Activated T-helper 2 cell treated with anti-CD3 and anti-CD28 coated beads, Interferon-gamma antibody, Interleukin-2, Interleukin-4, amounts not matched to agents 10 μg/mL and 5 μg/mL and 100 μg/mL, durations not matched to agents 14 hours and 24 hours and 36 hours (primary cell): ENCODE data around the gene TENT5C. TPM values are rescaled to one million over a fixed set of nuclear protein-coding genes. Genes with fewer than 3 reads are reported as not detected.

Source experiments
- DNase-seq: peaks from one replicate; pipeline ENCODE4 v3.0.0; 2021; ENCODE audit warnings: low spot score
- H3K27ac Mint-ChIP-seq: one replicate; pipeline ENCODE4 v1.8.0; 2021; ENCODE audit warnings: mixed read lengths
- H3K27me3 Mint-ChIP-seq: one replicate; pipeline ENCODE4 v1.8.0; 2021; ENCODE audit warnings: low read depth, mixed read lengths
- H3K36me3 Mint-ChIP-seq: one replicate; pipeline ENCODE4 v1.8.0; 2021; ENCODE audit warnings: low read depth, mixed read lengths
- H3K4me1 Mint-ChIP-seq: one replicate; pipeline ENCODE4 v1.8.0; 2021; ENCODE audit warnings: low read depth, mixed read lengths
- H3K4me3 Mint-ChIP-seq: one replicate; pipeline ENCODE4 v1.8.0; 2021; ENCODE audit warnings: low read depth, mild to moderate bottlenecking, moderate library complexity, mixed read lengths
- H3K9me3 Mint-ChIP-seq: one replicate; pipeline ENCODE4 v1.8.0; 2021; ENCODE audit warnings: mixed read lengths
- intact Hi-C: fragments of 100-400 bp; cut with micrococcal nuclease; formaldehyde crosslinking; loops from one replicate; pipeline ENCODE4 v1.15.1; 2023
- total RNA-seq: library from RNA; stranded (reverse); gene quantifications from 2 replicates; pipeline ENCODE4 v1.2.3, GENCODE V29; 2022

TENT5C gene
- total RNA-seq, 1 donor from 2014 or later: 11.2 TPM

GRCh38 chr1:117565745-117566455, 39.9 kb upstream of the TENT5C start:
- Mint-ChIP-seq H3K36me3 (no peaks in the 10 kb centered on the region), H3K27ac (no peak overlapping the region), H3K4me1 (peaks cover 6% of the 10 kb centered on the region), H3K4me3 (no peak overlapping the region), H3K27me3 (peaks cover 15% of the 10 kb centered on the region), H3K9me3 (no peaks in the 10 kb centered on the region)
- no peak for DNase-seq
- intact Hi-C loops: no loop called here

DNA sequence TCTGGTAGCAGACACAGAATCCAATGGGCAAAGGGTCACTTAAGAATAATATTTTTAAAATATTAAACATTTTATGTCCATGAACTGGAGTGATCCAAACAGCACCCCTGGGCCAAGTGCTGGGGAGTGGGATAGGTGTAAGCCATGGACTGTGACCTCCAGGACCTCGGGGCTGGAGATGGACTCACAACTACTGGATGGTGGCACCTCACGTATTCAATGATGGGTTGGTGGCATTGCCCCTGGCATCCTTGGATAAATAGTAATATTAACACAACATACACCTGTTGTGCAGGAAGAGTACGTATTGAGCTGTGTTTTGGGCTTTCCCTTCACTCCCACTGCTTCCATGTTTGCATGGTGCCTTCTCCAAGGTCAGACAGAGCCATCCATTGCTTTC, 39.3 kb upstream of the TENT5C start:
- no peak overlapping the region for H3K27ac Mint-ChIP-seq
- no peaks in the 10 kb centered on the region for H3K36me3 Mint-ChIP-seq
- intact Hi-C loops: no loop called here
- H3K9me3 Mint-ChIP-seq: no peaks in the 10 kb centered on the region
- peaks cover 16% of the 10 kb centered on the region for H3K27me3 Mint-ChIP-seq
- H3K4me3 Mint-ChIP-seq: no peak overlapping the region
- peaks cover 8% of the 10 kb centered on the region for H3K4me1 Mint-ChIP-seq
- no peak for DNase-seq

- Mint-ChIP-seq H3K27ac (no peak overlapping the region), H3K36me3 (no peaks in the 10 kb centered on the region)
- intact Hi-C loops: no loop called here
Measured at GRCh38 chr1:117567435-117567834, 38.4 kb upstream of the TENT5C start.

DNA sequence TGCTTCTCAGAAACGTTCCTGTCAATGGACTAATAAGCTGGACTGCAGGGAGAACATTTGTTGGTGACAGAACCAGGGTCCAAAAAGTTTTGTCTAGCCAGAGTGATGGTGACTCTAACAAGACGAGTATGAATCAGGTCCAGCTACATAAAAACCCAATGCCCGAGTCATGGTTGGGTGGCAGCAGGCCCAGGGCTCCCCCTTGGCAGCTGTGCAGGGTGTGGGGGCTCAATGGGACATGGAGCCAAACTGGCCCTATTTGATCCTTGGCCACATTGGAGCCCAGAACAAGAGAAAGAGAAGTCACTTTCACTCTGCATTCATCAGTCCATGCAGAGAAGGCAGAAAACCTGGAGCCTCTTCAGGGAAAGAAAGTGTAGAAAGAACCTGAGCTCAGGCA, 37.9 kb upstream of the TENT5C start:
- no peaks in the 10 kb centered on the region for H3K36me3 Mint-ChIP-seq
- no peak overlapping the region for H3K4me3 Mint-ChIP-seq
- no peak for DNase-seq
- peaks cover 18% of the 10 kb centered on the region for H3K4me1 Mint-ChIP-seq
- no peak overlapping the region for H3K27ac Mint-ChIP-seq
- H3K9me3 Mint-ChIP-seq: no peaks in the 10 kb centered on the region
- intact Hi-C loops: loop anchor here (1.0 kb wide), 1 partner anchor 22 kb away; no protein-coding TSS in a partner anchor
- peaks cover 18% of the 10 kb centered on the region for H3K27me3 Mint-ChIP-seq

More at GRCh38 chr1:117567435-117567834, 38.4 kb upstream of the TENT5C start:
- H3K4me1 Mint-ChIP-seq: peaks cover 13% of the 10 kb centered on the region
- H3K9me3 Mint-ChIP-seq: no peaks in the 10 kb centered on the region
- H3K27me3 Mint-ChIP-seq: peaks cover 18% of the 10 kb centered on the region
- H3K4me3 Mint-ChIP-seq: no peak overlapping the region
- no peak for DNase-seq

DNA sequence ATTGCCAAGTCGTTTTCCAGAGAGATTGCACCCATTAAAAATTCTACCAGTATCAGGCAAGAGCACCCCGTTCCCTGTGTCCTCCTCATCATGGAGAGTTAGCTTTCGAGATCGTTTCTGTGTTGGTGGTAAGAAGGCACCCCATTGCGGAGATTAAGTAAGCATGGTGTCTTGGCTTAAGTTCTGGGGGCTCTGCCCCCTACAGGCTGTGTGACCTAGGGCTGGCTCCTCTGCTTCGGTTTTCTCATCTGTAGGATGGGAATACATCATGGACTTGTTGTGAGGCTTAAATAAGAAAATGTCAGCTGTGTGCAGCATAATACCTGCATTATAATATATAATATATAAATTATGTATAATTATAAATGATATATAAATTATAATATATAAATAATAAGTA, 36.8 kb upstream of the TENT5C start:
- no peak for DNase-seq
- Mint-ChIP-seq H3K4me3 (no peak overlapping the region), H3K9me3 (no peaks in the 10 kb centered on the region), H3K4me1 (peaks cover 18% of the 10 kb centered on the region), H3K27ac (no peak overlapping the region), H3K27me3 (peaks cover 16% of the 10 kb centered on the region), H3K36me3 (no peaks in the 10 kb centered on the region)
- intact Hi-C loops: loop anchor here (1.0 kb wide), 1 partner anchor 23 kb away; no protein-coding TSS in a partner anchor

- Mint-ChIP-seq H3K9me3 (no peaks in the 10 kb centered on the region), H3K36me3 (no peaks in the 10 kb centered on the region), H3K4me1 (peaks cover 15% of the 10 kb centered on the region), H3K4me3 (no peak overlapping the region), H3K27ac (no peak overlapping the region), H3K27me3 (peaks cover 13% of the 10 kb centered on the region)
- DNase-seq: no peak
- intact Hi-C loops: no loop called here
Measured at GRCh38 chr1:117569856-117570255, 36.0 kb upstream of the TENT5C start.

DNA sequence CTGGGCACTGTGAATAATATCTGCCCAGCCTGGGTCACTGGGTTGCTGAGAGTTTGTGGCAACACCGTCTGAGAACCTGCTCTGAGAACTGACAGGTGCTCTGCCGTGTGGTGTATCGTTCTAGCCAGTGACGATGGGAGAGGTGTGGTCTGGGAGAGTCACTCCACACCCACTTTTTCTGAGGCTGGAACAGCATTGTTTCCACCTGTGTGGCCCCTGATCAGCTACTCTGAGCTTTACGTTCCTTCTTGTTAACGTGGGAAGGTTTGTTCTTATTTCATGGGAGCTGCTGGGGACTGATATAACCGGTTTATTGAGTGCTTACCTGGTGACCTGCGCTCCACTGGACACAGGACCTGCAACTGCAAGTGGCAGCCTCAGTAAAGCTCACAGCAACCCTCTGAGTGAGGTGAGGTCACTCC, 34.8 kb upstream of the TENT5C start:
- Mint-ChIP-seq H3K4me1 (peaks cover 14% of the 10 kb centered on the region), H3K27ac (no peak overlapping the region), H3K27me3 (peaks cover 11% of the 10 kb centered on the region), H3K9me3 (no peaks in the 10 kb centered on the region), H3K4me3 (no peak overlapping the region), H3K36me3 (no peaks in the 10 kb centered on the region)
- intact Hi-C loops: no loop called here
- DNase-seq: no peak

DNA sequence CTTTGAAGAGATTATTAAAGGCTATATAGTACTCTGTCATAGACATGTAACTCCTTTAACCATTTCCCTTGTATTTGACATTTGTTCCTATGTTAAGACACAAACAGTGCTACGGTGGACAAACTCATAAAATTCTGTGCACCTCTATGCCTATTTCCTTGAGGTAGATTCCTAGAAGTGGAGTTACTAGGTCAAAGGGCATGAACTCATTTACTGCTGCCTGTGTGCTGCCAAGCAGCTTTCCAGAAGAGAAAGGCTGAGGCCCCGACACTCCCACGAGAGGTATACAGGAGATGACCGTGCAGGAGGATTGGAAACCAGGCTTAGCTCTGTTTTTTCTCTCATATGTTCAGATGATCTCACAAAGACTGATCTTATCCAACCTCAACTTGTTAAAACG, 34.4 kb upstream of the TENT5C start:
- Mint-ChIP-seq H3K27ac (no peak overlapping the region), H3K4me1 (peaks cover 14% of the 10 kb centered on the region), H3K36me3 (no peaks in the 10 kb centered on the region), H3K4me3 (no peak overlapping the region), H3K27me3 (peaks cover 11% of the 10 kb centered on the region), H3K9me3 (no peaks in the 10 kb centered on the region)
- intact Hi-C loops: no loop called here
- DNase-seq: no peak

- Mint-ChIP-seq H3K4me3 (no peak overlapping the region), H3K27ac (no peak overlapping the region), H3K4me1 (peaks cover 14% of the 10 kb centered on the region), H3K9me3 (no peaks in the 10 kb centered on the region), H3K27me3 (peaks cover 11% of the 10 kb centered on the region), H3K36me3 (no peaks in the 10 kb centered on the region)
- intact Hi-C loops: no loop called here
- DNase-seq: no peak
Measured at GRCh38 chr1:117572546-117572945, 33.3 kb upstream of the TENT5C start.

DNA sequence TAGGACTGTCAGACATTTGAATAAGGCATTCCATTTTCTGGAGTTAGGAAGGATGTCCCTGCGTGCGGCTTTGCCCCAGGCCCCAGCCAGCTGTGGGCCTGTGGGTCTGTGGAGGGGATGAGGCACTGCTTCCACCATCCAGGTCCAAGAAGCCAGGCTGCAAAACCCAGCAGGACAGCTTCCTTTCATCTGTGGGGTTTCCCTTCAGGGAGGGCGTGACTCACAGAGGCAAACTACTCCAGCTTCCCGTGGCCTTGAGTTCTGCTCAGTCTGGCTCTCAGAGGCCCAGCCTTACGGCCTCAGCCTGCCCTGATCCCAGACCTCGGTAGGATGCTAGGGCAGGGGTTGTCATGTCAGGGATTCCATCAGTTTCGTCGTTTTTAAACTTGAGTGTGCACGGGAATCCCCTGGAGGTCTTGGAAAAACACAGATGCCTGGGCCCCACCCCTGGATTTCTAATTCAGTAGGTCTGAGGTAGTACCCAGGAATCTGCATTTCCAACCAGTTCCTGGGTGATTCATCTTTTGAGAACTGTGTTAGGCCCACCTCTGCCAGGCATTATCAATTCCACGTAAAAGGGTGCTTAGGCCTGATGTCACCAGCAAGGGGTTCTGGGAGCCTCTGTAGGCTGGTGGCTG, 32.3 kb upstream of the TENT5C start:
- H3K4me1 Mint-ChIP-seq: peaks cover 14% of the 10 kb centered on the region
- no peak for DNase-seq
- no peaks in the 10 kb centered on the region for H3K9me3 Mint-ChIP-seq
- H3K27me3 Mint-ChIP-seq: peaks cover 11% of the 10 kb centered on the region
- intact Hi-C loops: no loop called here
- H3K36me3 Mint-ChIP-seq: no peaks in the 10 kb centered on the region
- H3K27ac Mint-ChIP-seq: no peak overlapping the region
- H3K4me3 Mint-ChIP-seq: no peak overlapping the region

GRCh38 chr1:117574161-117574835, 31.6 kb upstream of the TENT5C start:
- Mint-ChIP-seq H3K36me3 (no peaks in the 10 kb centered on the region), H3K27ac (no peak overlapping the region)

GRCh38 chr1:117575586-117576225, 30.1 kb upstream of the TENT5C start:
- no peaks in the 10 kb centered on the region for H3K9me3 Mint-ChIP-seq
- H3K4me1 Mint-ChIP-seq: peaks cover 14% of the 10 kb centered on the region
- no peaks in the 10 kb centered on the region for H3K36me3 Mint-ChIP-seq
- H3K4me3 Mint-ChIP-seq: no peak overlapping the region
- DNase-seq: no peak
- no peak overlapping the region for H3K27ac Mint-ChIP-seq
- H3K27me3 Mint-ChIP-seq: peaks cover 4% of the 10 kb centered on the region
- intact Hi-C loops: no loop called here

More at GRCh38 chr1:117574161-117574835, 31.6 kb upstream of the TENT5C start:
- H3K9me3 Mint-ChIP-seq: no peaks in the 10 kb centered on the region
- H3K27me3 Mint-ChIP-seq: peaks cover 10% of the 10 kb centered on the region
- no peak for DNase-seq
- peaks cover 14% of the 10 kb centered on the region for H3K4me1 Mint-ChIP-seq
- intact Hi-C loops: no loop called here
- no peak overlapping the region for H3K4me3 Mint-ChIP-seq
